Kidney epithelial cell (primary cell): ENCODE results near the gene TGM3. TPM values are rescaled to one million over a fixed set of nuclear protein-coding genes. Genes with fewer than 3 reads are reported as not detected.

Experiments used
- DNase-seq: peaks from one replicate; pipeline ENCODE4 v3.0.0-alpha.2; 2010; ENCODE audit warnings: low read depth
- H3K27me3 ChIP-seq: 2 replicates; pipeline ENCODE4 v1.6.0; 2011; ENCODE audit warnings: low read length; ENCODE audit not compliant: control insufficient read depth, insufficient read depth
- H3K36me3 ChIP-seq: 2 replicates; pipeline ENCODE4 v1.5.1; 2011; ENCODE audit warnings: low read length; ENCODE audit not compliant: control insufficient read depth, insufficient read depth
- H3K4me3 ChIP-seq: 2 replicates; pipeline ENCODE4 v1.5.1; 2011; ENCODE audit warnings: low read depth, mild to moderate bottlenecking, control low read depth, low read length
- total RNA-seq: library from RNA; depleted of rRNA; stranded (reverse); fragments of >200 nt; gene quantifications from 2 replicates; pipeline ENCODE4 v1.2.3, GENCODE V29; 2015
- TF ChIP-seq, protein P1 (sequence below): IDR thresholded peaks from 2 replicates; pipeline ENCODE4 v1.5.1; 2011; ENCODE audit warnings: mild to moderate bottlenecking, moderate library complexity, low read length, control low read depth, inconsistent platforms; ENCODE audit not compliant: insufficient read depth, poor library complexity, severe bottlenecking

TGM3 gene
- total RNA-seq, 1 donor from 2014 or later: not detected

DNA sequence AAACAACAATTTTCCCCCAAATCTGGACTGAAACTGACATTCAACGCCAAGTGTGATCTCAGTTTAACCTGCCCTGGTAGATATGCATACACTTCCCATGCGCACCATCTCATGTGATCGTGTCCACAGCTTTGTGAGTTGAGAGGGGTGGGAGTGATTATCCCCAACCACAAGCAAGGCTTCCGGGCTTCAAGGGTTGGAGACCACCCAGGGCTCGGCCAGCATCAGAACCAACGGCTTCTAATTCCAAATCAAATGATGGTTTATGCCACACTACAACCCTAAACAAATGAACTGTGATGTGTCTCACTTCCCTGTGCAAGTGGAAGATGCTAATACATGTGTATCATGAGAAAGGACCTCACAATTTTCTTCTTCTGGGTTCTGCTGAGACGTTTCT lies 515 bp upstream of the TGM3 start:
- peaks cover 4% of the 10 kb centered on the region for H3K27me3 ChIP-seq
- TF ChIP-seq, protein P1, sequence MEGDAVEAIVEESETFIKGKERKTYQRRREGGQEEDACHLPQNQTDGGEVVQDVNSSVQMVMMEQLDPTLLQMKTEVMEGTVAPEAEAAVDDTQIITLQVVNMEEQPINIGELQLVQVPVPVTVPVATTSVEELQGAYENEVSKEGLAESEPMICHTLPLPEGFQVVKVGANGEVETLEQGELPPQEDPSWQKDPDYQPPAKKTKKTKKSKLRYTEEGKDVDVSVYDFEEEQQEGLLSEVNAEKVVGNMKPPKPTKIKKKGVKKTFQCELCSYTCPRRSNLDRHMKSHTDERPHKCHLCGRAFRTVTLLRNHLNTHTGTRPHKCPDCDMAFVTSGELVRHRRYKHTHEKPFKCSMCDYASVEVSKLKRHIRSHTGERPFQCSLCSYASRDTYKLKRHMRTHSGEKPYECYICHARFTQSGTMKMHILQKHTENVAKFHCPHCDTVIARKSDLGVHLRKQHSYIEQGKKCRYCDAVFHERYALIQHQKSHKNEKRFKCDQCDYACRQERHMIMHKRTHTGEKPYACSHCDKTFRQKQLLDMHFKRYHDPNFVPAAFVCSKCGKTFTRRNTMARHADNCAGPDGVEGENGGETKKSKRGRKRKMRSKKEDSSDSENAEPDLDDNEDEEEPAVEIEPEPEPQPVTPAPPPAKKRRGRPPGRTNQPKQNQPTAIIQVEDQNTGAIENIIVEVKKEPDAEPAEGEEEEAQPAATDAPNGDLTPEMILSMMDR: no peak

DNA sequence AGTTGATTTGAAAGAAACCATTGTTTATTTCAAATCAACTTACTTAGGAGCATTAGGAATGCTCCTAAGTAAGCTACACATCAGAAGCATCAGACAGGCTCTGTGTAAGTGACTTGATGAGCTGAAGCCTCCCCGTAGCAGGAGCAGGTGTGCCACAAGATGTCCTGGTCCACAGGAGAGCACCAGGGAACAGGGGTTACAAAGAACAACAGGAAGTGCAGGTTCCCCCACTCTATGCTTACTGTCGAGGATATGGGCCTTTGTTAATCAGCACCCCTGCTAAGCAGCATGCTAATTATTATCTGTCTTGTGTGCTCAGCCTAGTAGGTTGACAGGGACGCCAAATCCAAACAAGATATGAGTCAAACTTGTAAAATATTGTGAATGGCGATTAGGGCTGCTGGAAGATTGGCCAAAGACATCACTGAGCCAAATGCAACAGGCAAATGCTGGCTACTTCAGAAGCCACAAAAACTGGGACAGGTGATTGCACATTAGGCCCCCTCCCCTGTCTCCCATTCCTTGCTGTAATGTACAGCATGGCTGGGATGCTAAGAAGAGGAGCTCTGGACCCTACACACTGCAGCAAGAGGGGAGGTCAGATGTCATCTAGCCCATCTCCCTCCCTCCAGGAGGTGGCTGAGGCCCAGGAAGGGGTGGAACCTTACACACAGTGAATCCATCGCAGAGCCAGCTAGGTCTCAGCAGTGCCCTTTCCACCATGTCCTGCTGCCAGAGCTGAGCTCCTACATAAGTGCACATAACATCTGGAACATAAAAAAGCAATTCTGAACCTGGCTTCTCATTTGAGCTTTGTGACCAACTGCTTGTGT lies 939 bp downstream of the TGM3 start:
- H3K27me3 ChIP-seq: peaks cover 4% of the 10 kb centered on the region
- no peak overlapping the region for H3K4me3 ChIP-seq
- H3K36me3 ChIP-seq: no peaks in the 10 kb centered on the region
- no peak for DNase-seq
- TF ChIP-seq, protein P1: no peak

More for the DNA sequence above, 515 bp upstream of the TGM3 start:
- H3K36me3 ChIP-seq: no peaks in the 10 kb centered on the region
- no peak for DNase-seq
- H3K4me3 ChIP-seq: no peak overlapping the region

DNA sequence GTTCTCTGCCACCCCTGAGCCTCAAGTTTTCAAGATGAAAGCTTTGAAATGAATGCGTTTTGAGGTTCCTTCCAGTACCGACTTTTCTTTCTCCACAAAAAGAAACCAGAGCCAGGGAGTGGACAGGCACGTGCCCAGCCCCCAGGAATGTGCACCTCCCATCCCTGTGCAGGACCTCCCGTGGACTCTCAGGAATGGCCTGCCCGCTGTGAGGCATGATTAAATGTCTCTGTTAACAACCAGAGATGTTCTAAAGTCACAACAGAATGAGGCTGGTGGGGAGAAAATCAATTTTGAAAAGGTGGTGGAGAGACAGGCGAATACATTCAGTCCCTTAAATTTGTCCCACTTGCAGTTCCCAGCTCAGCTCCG lies 1.5 kb downstream of the TGM3 start:
- Histone ChIP-seq H3K36me3 (no peaks in the 10 kb centered on the region), H3K4me3 (no peak overlapping the region), H3K27me3 (peaks cover 4% of the 10 kb centered on the region)
- TF ChIP-seq, protein P1: no peak
- no peak for DNase-seq

DNA sequence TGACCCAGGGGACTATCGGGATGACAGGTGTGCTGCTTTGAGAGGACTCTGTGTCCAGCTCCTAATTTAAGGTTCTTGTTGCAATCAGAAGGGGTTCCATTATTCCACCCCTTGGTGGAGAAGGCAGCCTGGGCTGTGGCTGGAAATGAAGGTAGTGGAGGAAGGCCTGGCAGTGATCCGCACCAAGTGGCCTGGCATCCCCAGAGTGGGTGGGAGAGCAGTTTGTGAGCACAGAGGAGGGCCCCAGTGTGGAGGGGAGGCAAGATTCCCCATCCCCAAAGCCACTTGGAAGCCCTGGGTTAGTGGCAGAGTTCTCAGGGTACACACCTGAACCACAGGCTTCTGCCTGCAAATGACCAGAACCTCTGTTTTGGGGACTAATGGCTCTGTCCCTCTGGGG lies 2.3 kb downstream of the TGM3 start:
- no peak for DNase-seq
- H3K27me3 ChIP-seq: peaks cover 4% of the 10 kb centered on the region
- TF ChIP-seq, protein P1: no peak
- H3K4me3 ChIP-seq: no peak overlapping the region
- no peaks in the 10 kb centered on the region for H3K36me3 ChIP-seq

DNA sequence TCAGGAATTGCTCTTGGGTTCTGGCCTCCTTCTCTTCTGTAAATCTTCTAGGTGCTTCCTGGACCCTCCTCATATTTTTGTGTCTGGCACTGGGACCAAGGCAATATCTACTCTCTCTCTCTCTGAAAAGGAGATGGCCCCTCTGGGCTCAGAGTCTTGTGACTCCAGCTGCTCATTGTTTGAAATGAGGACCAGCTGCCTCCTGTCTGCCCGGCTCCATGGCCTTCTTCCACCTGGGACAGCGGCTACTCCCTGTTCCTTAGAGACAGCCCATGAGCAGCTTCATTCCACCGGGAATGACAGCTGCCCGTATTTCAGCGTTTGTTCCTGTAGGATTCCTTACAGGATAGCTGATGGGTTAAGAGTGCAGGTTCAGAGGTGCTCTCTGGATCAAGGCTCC lies 2.9 kb downstream of the TGM3 start:
- DNase-seq: no peak
- H3K27me3 ChIP-seq: peaks cover 4% of the 10 kb centered on the region
- no peaks in the 10 kb centered on the region for H3K36me3 ChIP-seq
- TF ChIP-seq, protein P1: no peak
- no peak overlapping the region for H3K4me3 ChIP-seq

DNA sequence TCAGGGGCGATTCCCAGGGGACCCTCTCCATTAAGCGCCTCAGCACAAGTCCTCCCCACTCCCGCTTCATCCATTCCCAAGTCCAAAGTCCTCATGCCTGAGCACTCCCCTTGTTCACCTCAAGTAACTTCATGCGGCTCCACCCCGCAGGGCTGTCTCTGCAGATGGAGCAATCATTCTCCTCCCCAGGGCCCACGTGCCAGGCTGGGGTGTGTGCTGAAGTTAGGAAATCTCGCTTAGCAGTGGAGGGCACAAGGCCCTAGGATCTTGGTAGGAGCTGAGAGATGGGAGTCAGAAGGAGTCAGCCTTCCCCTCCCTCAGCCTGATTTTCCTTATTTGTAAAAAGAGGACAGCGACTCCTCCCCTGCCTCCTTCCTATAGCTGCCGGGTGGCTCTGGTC lies 3.5 kb downstream of the TGM3 start:
- Histone ChIP-seq H3K36me3 (no peaks in the 10 kb centered on the region), H3K4me3 (no peak overlapping the region), H3K27me3 (peaks cover 6% of the 10 kb centered on the region)
- TF ChIP-seq, protein P1: no peak
- DNase-seq: no peak
